Pancreas (tissue), 10 donors: Measurements from ENCODE around the gene SFXN5. TPM values are rescaled to one million over a fixed set of nuclear protein-coding genes. Genes with fewer than 3 reads are reported as not detected.

Source experiments
- ATAC-seq, 4 donors: fragments of 200-7000 bp; cut with Tn5 transposase; one replicate each; pipeline versions ENCODE4 v1.8.0 to v1.9.1; 2020; ENCODE audit warnings: mild to moderate bottlenecking in 4 of 4, moderate library complexity in 4 of 4
- DNase-seq, 6 donors: peaks; one replicate each; pipeline ENCODE4 v3.0.0-alpha.2; 2020
- FAIRE-seq: peaks from 2 replicates; lab custom pipeline; 2012; peaks lifted over from hg19 to GRCh38; lab: Jason Lieb, UNC
- H3K27ac ChIP-seq, 4 donors: fragments of 200-600 bp; sonication (generic); 1 replicate in 3 of 4; 2 replicates in 1 of 4; pipeline versions ENCODE4 v1.5.0 to v1.8.0; 2020
- H3K27me3 ChIP-seq, 4 donors: fragments of 200-600 bp; one replicate each; pipeline ENCODE4 v1.8.0; 2021
- H3K36me3 ChIP-seq, 3 donors: fragments of 200-600 bp; sonication (generic) in 1 of 3; one replicate each; pipeline versions ENCODE4 v1.5.0 to v1.8.0; 2020 to 2021
- H3K4me1 ChIP-seq, 3 donors: fragments of 200-600 bp; one replicate each; pipeline ENCODE4 v1.8.0; 2021
- H3K4me3 ChIP-seq, 4 donors: fragments of 200-600 bp; sonication (generic) in 2 of 4; one replicate each; pipeline versions ENCODE4 v1.5.0 to v1.8.0; 2020 to 2021
- H3K9me3 ChIP-seq, 4 donors: fragments of 200-600 bp; one replicate each; pipeline ENCODE4 v1.8.0; 2021
- WGBS, 2 donors: extraction: QIAGEN DNeasy Blood & Tissue Kit; methylation state at CpG; one replicate each; pipeline ENCODE4 v1.1.7; 2013; 5-methylcytosine and 5-hydroxymethylcytosine counted together
- intact Hi-C, 3 donors: fragments of 100-400 bp; cut with DNase I; formaldehyde crosslinking; loops; one replicate each; pipeline versions ENCODE4 v1.11.1 to v1.14.2; 2022
- polyA plus RNA-seq, 2 donors: library from polyadenylated mRNA; stranded (reverse); fragments of 200-250 nt; gene quantifications; one replicate each; pipeline ENCODE4 v1.2.3, GENCODE V29; 2013
- total RNA-seq, 6 donors: library from RNA; stranded (reverse); fragmentation: NEBNext Ultra II Directional in 4 of 6; extraction: Animal tissue kit (Norgen Biotek cat#: 25700) in 4 of 6; gene quantifications; one replicate each; pipeline versions ENCODE4 v1.2.1 to v1.2.4, GENCODE V29; 2021 to 2023
- TF ChIP-seq, protein P1 (sequence below), 4 donors: fragments of 200-600 bp; sonication (generic) in 3 of 4; IDR thresholded peaks; one replicate each; pipeline versions ENCODE4 v1.5.0 to v1.8.0; 2021; ENCODE audit warnings: antibody characterized with exemption in 4 of 4
- donor health status: healthy with polysubstance abuse.
- donor health status: DM: no; HTN: no; CAD: no; lungs with moderate emphysema.
- donor health status: DM: no; HTN: no; CAD: no.
- donor health status: control.
- donor health status: control.
- donor health status: Bipolar disorder and iron deficiency.
- donor health status: DM: yes; HTN: yes; CAD: no.
- donor health status: DM: no; HTN: no; CAD: no.
- donor health status: DM: no; HTN: no; CAD: no.
- donor health status: DM: yes; HTN: yes; CAD: no.

The SFXN5 gene
- total and polyA plus RNA-seq, 8 donors: 2.6 to 8.4 (median 5.4) TPM

DNA sequence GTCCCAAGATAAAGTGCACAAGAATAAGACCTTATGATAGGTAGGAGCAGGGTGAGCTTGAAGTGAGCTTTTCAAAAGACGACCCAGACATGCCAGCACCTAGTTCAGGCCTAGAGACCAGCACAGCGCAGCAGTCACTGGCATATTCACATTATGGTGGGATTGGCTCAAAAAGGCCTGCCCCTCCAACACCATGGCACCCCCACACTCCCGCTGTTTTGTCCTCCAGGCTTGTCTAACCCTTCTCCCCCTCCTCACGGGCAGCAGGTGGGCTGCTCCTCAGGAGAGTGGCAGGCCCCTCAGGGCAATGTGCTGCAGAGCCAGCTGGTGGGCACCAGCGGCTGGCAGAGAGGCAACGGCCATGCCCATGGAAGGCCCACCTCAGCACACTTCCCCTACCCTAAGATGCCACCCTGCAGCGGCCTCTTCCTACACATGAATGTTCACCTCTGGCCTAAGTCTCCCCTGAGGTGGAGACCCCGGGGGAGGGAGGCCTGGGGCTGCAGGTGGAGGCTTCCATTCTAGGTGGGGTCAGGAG is 128.6 kb downstream of the SFXN5 start:
- no peak for ATAC-seq
- no peaks in the 10 kb centered on the region for H3K36me3 ChIP-seq
- WGBS, 2 donors: 90 to 92% methylated on average over 8 of the region's 8 CpGs
- TF ChIP-seq, protein P1, sequence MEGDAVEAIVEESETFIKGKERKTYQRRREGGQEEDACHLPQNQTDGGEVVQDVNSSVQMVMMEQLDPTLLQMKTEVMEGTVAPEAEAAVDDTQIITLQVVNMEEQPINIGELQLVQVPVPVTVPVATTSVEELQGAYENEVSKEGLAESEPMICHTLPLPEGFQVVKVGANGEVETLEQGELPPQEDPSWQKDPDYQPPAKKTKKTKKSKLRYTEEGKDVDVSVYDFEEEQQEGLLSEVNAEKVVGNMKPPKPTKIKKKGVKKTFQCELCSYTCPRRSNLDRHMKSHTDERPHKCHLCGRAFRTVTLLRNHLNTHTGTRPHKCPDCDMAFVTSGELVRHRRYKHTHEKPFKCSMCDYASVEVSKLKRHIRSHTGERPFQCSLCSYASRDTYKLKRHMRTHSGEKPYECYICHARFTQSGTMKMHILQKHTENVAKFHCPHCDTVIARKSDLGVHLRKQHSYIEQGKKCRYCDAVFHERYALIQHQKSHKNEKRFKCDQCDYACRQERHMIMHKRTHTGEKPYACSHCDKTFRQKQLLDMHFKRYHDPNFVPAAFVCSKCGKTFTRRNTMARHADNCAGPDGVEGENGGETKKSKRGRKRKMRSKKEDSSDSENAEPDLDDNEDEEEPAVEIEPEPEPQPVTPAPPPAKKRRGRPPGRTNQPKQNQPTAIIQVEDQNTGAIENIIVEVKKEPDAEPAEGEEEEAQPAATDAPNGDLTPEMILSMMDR (IDR thresholded peaks at IDR 0.05): no peak
- intact Hi-C loops: no loop called here
- H3K4me3 ChIP-seq: no peak overlapping the region
- H3K4me1 ChIP-seq: no peaks in the 10 kb centered on the region
- no peaks in the 10 kb centered on the region for H3K27me3 ChIP-seq
- no peak for FAIRE-seq
- DNase-seq: peak in 1 of 6 donors; percentile 42
- H3K9me3 ChIP-seq: no peaks in the 10 kb centered on the region
- H3K27ac ChIP-seq: no peak overlapping the region

DNA sequence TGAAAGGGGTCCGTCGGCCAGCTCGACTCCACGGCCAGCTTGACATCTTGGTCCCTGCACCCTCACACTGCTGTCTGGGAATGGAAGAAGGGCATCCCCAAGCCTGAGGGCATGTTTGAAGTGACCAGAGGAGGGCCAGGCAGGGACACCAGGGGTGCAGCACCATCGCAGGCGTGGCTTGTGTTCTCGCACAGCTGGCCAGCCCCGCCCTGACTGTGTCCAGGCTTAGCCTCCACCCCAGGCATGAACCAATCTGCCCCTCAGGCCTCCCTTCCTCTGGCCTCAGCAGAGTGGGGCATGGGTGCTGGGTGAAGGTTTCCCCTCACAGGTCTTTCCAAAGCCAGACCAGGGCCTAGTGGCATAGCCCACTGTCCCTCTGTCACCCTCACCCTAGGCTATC is 129.2 kb downstream of the SFXN5 start:
- TF ChIP-seq, protein P1 (IDR thresholded peaks at IDR 0.05): no peak
- no peak for FAIRE-seq
- intact Hi-C loops: no loop called here

DNA sequence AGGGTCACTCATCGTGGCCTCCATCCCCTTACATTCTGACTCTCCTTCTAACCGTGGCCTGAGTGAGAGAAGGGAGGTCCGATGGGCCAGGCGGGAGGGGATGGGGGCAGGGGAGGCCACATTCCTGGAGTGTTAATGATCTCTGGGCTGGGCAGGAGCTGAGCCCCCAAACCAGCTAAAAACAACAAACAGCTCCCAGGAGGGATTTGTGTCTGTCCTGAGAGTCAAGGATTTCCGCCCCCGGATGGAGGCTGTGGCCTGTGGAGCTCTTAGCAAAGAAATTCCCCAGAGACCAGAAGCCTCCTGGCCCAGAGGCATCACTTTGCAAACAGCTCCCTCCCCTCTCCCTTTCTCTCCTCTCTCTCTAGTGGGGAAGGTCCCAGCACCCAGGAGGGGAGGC is 130.7 kb downstream of the SFXN5 start:
- FAIRE-seq: no peak
- DNase-seq: peak in 1 of 6 donors; percentile 22

More for the DNA sequence above, 129.2 kb downstream of the SFXN5 start:
- DNase-seq (peak in 1 of 6 donors; percentile 48), ATAC-seq (no peak)
- 93 to 95% methylated on average over 8 of the region's 8 CpGs for WGBS, 2 donors
- Histone ChIP-seq H3K4me1 (no peaks in the 10 kb centered on the region), H3K27ac (no peak overlapping the region), H3K9me3 (no peaks in the 10 kb centered on the region), H3K27me3 (no peaks in the 10 kb centered on the region), H3K4me3 (no peak overlapping the region), H3K36me3 (no peaks in the 10 kb centered on the region)

DNA sequence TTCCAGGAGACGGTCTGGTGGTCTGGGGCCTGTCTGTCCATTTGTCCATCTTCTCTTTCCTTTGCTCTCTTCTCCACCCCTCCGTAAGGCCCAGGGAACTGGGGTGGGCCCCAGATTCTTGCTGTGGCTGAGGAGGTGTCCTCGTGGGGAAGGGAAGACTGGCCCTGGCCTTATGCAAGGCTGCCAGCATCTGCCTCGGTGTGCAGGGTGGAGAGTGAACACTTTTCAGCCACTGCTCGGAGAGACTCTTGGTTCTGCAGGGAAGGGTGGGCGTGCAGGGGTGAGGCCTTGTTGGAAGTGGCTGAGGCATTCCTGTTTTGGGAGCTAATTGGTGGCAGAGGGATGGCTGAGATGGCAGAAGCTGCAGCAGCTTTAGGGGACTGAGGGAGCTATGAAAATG is 131.2 kb downstream of the SFXN5 start:
- H3K4me1 ChIP-seq: no peaks in the 10 kb centered on the region
- intact Hi-C loops: no loop called here
- H3K27ac ChIP-seq: no peak overlapping the region
- ATAC-seq (no peak), DNase-seq (peak in 1 of 6 donors; percentile 26), FAIRE-seq (no peak)
- TF ChIP-seq, protein P1 (IDR thresholded peaks at IDR 0.05): no peak
- H3K9me3 ChIP-seq: no peaks in the 10 kb centered on the region
- H3K4me3 ChIP-seq: no peak overlapping the region
- no peaks in the 10 kb centered on the region for H3K27me3 ChIP-seq
- H3K36me3 ChIP-seq: no peaks in the 10 kb centered on the region
- 80 to 82% methylated on average over 6 of the region's 6 CpGs for WGBS, 2 donors

More for the DNA sequence above, 130.7 kb downstream of the SFXN5 start:
- H3K27me3 ChIP-seq: no peaks in the 10 kb centered on the region
- no peak overlapping the region for H3K4me3 ChIP-seq
- TF ChIP-seq, protein P1 (IDR thresholded peaks at IDR 0.05): no peak
- no peaks in the 10 kb centered on the region for H3K4me1 ChIP-seq
- H3K27ac ChIP-seq: no peak overlapping the region
- ATAC-seq: no peak
- H3K36me3 ChIP-seq: no peaks in the 10 kb centered on the region
- H3K9me3 ChIP-seq: no peaks in the 10 kb centered on the region
- WGBS, 2 donors: 81 to 86% methylated on average over 6 of the region's 6 CpGs
- intact Hi-C loops: no loop called here

DNA sequence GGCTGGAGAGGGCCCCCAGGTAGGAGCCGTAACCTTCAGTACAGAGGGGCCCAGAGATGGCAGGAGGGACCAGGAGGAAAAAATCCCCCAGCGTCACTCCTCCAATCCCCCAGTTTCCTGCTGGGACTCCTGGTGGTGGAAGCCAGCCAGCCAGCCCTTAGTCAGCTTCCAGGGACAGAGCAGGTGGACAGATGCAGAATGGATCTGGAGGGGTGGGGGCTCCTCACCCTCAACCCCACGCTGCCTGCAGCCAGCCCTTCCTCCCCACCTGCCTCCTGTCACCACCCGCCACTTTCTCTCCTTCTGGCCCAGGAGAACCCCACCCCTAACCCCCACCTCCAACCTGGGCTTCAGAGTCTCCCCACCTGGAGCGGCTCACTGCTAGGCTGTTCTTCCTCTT is 133.1 kb downstream of the SFXN5 start:
- H3K36me3 ChIP-seq: no peaks in the 10 kb centered on the region
- FAIRE-seq: no peak
- DNase-seq: peak in 1 of 6 donors; percentile 30
- TF ChIP-seq, protein P1 (IDR thresholded peaks at IDR 0.05): no peak
- H3K27ac ChIP-seq: no peak overlapping the region
- 48 to 79% methylated on average over 4 to 5 of the region's 5 CpGs for WGBS, 2 donors
- no peaks in the 10 kb centered on the region for H3K4me1 ChIP-seq
- intact Hi-C loops: no loop called here
- ATAC-seq: no peak
- no peak overlapping the region for H3K4me3 ChIP-seq
- no peaks in the 10 kb centered on the region for H3K27me3 ChIP-seq
- H3K9me3 ChIP-seq: no peaks in the 10 kb centered on the region
